GM19035 (cell line): ENCODE measurements around the gene POP4.
"Not testable (repeated sequence)": the region's sequence is repeated elsewhere in the genome, so short reads cannot be mapped to it uniquely, and the experiment has no call there.

Source experiments
- ATAC-seq: cut with Tn5 transposase; IDR thresholded peaks from one replicate; pipeline ENCODE4 v1.9.1; 2021; ENCODE audit not compliant: unreplicated experiment

POP4 gene, protein sequence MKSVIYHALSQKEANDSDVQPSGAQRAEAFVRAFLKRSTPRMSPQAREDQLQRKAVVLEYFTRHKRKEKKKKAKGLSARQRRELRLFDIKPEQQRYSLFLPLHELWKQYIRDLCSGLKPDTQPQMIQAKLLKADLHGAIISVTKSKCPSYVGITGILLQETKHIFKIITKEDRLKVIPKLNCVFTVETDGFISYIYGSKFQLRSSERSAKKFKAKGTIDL

DNA sequence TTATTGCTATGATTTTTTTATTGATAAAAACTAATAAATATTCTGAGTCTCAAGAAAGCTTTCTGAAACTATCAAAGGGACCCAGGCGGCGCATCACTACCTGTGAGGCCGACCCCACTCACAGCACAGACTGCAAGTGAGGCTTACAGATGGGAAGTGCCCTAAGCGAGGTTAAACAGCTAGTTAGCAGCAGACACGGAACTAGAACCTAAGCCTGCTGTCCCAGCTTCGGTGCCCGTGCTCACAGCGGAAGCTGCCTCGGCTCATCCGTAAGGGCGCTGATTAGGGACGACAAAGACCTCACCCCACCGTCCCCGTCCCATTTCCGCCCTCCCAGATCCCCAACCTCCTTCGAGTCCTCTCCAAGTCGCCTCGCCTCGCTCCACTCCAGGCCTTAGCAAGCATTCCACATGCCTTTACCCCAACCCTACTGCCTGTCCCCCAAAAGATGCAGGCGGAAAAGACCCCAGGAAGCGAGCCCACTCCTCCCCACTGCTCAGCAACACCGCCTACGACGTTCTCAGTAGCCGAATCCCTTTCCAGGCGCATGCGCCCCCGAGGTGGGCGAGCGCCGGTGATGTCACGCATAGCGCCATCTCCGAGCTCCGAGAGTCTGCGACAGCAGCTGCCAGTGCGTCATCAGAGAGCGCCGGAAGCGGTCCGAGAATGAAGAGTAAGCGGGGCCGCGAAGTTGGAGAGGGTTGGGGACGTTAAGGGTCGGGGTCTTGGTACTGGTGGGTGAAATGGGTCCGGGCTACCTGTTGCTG lies at the start of gene POP4:
Gene POP4 (plus strand): TSS at position 631 of the 767 bp plus-strand sequence. CDS start 36 bp downstream, at position 667.
- peak; percentile 74 for ATAC-seq

DNA sequence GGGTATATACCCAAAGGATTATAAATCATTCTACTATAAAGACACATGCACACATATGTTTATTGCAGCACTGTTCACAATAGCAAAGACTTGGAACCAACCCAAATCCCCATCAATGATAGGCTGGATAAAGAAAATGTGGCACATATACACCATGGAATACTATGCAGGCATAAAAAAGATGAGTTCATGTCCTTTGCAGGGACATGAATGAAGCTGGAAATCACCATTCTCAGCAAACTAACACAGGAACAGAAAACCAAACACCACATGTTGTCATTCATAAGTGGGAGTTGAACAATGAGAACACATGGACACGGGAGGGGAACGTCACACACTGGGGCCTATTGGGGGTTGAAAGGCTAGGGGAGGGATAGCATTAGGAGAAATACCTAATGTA lies 47.0 kb upstream of the POP4 start:
- ATAC-seq: not testable (repeated sequence)

DNA sequence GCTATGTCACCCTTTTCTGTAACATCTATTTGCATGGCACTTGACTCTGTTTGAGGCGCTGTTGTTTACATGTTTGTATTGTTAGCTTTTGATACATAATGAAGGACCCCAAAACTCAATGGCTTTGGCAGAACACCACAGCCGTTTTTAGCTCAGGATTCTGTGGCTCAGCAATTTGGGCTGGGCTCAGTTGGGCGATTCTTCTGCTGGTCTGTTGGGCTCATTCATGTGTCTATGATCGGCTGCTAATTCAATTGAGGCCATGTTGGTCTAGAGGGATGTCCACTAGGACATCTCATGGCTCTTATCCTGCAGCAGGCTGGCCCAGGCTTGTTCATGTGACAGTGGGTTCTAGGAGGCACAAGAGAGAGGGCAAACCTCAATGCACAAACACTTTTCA lies 46.3 kb upstream of the POP4 start:
- ATAC-seq: no peak

DNA sequence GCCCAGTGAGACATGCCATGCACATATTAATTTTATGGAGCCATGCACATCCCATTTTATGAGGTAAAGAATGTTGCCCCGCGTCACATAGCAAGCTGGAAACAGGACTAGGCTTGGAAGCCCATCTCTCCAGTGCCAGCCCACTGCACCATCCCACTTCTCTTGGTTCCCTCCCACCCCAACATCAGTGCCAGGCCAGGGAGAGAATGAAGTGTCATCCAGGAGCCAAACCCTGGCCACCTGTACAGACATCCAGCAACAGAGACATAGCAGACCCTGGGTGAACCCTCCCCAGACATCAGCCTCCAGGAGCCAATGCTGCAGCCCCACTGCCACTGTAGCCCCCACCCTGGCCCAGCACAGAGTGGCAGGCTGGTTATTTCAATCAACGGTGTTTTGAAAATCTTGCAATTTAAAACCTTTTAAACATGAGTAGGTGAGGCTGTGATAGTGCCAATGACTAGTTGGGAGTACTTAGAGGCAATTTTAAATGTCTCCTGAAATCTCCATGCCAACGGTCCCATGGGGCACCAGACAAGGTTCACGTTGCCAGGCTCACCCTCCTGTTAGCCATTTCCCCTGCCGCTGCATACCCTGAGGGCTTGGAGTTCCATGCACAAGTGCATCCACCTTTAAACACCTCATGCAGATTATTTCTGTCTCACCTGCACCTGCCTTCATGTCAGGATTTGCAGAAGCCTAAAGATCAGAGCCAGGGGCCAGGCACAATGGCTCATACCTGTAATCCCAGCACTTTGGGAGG lies 45.6 kb upstream of the POP4 start:
- no peak for ATAC-seq

DNA sequence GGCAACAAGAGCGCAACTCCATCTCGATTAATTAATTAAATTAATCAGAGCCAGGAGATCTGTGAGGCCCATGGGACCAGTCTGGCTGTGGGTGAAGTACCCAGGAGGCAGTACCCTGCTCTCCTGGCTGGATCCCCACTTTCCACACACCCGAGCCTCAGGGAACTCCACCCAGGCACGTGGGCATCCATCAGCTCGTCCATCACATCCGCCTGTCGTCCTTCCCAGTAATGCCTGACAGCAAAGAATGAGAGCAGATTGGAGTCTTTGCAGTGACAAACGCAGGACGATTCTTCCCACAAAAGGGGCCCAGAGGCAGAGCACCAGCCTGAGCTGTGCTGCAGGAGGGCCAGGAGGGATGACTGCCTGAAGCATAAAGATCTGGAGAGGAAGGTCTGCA lies 44.5 kb upstream of the POP4 start:
- ATAC-seq: no peak

DNA sequence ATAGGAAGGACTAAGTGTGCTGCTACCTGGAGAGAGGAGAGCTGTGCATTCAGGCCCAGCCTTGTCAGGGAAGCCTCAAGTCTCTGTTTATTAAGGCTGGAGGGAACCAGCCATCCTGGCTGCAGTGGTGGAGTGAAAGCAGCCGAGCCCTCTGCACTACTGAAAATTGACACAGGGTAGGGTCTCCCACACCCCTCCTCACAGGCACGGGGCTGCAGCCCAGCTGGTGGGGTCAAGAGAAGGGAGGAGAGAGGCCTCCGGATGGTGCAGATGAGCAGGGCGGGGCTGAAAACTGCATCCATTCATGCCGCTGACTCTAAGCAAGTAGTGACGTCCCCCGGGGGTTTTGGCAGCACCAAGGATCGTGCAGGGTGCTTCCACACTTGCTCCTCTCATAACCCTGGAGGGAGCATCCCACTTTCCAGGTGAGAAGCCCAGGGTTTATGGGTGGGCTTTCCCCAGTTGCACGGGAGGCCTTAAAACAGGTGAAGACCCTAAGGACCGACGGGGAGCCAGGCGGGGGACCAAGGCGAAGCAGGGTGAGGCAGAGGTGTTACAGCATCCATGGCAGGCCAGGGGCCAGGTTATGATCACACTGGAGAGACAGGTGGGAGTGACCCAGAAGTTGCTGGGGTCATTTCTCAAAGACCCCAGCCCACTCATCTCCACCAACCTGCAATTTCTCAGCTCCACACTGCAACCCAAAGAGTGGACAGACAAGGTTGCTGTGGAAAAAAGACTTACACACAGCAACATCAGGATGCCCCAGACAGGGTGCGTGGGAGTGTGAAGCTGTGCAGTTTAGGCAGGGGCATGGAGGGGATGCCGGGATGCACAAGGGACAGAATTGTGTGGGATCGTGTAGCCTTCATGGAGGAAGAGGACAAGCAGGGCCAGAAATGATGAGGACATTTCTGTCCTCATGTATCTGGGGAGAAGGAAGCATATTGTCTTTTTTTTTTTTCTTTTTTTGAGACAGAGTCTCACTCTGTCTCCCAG lies 43.5 kb upstream of the POP4 start:
- ATAC-seq: no peak

DNA sequence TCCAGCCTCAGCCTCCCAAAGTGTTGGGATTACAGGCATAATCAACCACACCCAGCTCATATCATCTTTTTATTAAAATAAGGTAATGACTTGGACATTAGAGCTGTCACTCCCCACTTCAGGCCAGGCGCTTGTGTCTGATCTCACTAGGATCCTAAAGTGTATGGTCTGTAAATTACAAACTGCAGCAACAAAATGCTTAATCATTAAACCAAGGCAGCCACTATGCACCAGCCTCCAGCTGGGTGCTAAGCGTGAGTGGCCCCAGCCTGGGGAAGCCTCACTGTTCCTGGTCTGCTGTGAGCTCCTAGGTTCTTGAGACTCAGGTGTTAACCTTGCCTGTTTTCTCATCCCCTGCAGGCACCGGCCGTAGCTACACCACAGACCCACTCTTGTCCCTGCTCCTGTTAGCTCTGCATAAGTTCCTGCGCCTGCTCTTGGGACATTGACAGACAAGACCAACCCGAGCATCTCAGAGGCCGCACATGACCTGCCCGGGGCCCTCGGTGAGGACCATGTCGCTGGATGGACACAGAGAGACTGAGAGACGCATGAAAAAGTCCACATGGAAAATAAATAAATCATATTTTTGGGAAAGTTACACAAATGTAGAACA lies 42.5 kb upstream of the POP4 start:
- no peak for ATAC-seq

DNA sequence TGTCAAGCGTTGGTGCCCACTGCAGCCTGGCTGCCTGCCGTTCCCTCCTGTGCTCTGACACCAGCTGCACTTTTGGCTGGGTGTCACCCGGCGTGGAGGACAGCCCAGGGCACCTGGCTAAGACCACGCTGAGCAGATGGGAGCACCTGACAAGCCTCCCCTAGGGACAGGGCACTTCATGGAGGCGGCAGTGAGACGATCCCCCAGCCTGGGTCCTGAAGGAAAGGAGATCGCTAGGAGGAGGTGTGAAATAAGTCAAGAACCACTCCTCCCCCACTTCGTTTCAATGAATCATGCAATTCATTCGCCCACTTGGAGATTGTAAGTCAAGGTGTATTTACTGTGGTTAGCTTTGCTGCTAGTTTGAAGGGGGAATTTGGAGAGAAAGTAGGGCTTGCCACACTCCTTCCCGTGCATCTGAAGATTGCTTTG lies 41.5 kb upstream of the POP4 start:
- no peak for ATAC-seq

DNA sequence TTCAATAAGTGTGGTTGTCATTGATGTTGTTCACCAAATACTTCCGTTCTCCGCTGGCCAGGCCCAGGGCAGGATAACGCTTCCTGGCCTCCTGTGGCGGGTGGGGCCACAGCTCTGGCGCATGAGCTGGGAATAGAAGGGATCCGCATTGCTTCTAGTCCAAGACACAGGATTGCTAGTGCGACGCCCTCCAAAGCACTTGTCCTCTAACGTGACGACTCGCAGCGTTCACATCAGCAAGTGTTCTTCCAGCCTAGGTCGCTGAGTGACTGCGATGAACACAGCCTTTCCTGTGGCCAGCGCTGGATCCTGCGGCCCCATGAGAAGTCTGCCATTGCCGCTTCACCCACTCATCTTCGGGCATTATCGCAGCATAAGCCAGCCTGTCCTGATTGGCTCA lies 40.9 kb upstream of the POP4 start:
- ATAC-seq: no peak

DNA sequence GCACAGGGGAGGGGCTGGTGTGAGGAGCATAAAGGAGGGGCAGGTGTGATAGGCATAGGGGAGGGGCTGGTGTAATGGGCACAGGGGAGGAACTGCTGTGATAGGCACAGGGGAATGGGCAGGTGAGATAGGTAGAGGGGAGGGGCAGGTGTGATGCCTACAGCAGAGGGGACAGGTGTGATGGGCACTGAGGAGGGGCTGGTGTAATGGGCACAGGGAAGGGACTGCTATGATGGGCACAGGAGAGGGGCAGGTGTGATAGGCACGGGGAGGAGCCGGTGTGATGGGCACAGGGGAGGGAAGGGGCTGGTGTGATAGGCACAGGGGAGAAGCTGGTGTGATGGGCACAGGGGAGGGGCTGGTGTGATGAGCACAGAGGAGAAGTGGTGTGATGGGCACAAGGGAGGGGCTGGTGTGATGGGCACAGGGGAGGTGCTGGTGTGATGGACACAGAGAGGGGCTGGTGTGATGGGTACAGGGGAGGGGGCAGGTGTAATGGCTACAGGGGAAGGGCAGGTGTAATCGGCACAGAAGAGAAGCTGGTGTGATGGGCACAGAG lies 39.5 kb upstream of the POP4 start:
- no peak for ATAC-seq

DNA sequence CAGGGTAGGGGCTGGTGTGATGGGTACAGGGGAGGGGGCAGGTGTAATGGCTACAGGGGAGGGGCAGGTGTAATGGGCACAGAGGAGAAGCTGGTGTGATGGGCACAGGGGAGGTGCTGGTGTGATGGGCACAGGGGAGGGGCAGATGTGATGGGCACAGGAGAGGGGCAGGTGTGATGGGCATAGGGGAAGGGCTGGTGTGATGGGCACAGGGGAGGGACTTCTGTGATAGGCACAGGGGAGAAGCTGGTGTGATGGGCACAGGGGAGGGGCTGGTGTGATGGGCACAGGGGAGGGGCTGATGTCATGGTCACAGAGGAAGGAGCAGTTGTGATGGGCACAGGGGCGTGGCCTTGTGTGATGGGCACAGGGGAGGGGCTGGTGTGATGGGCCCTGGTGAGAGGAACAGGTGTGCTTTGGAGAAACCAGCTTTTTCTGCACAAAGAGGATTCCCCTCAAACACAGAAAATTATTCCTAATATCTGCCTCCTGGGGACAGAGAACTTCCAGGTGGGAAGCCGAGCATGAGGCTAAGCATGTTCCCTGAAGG lies 38.6 kb upstream of the POP4 start:
- ATAC-seq: no peak

DNA sequence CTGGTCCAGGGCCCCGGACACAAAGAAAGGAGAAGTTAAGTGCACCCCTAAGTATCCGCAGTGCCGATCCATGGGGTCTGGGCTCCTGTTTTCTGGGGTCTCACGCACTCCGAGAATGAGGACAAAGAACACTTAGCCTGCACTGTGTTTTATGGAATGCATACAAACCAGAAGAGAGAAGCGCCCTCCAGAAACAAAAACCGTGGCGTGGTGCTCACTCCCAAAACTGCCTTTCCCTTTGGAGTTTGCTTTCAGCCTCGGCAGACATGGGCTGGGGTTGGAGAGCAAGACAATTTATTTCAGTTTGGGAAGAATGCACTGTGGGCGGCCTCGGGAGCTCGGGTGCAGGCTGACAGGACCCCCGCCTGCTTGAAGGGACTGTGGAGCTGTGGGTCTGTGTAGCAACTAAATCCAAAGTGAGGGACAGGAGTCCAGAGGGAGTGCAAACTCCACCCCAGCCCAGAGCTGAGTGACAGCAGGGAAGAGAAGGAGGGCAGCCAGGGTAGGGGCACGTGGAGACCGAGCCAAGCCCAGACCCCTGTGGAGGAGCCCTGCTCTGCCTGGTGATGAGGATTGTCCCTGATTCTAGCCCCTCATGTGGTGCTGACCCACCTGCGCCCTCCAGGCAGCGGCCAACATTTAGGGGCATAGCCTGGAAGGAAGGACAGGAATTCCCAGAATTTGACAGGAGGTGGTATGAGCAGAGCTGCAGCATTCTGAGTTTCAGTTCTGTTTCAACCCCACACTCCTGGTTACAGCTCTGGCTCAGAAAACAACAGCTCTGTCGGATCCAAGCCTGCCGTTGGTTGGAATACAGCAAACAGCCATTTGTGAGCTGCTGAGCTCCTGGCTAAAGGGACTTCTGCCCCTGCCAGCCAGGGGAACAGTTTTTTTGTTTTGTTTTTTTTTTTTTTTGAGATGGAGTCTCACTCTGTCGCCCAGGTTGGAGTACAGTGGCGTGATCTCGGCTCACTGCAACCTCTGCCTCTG lies 37.8 kb upstream of the POP4 start:
- ATAC-seq: no peak

DNA sequence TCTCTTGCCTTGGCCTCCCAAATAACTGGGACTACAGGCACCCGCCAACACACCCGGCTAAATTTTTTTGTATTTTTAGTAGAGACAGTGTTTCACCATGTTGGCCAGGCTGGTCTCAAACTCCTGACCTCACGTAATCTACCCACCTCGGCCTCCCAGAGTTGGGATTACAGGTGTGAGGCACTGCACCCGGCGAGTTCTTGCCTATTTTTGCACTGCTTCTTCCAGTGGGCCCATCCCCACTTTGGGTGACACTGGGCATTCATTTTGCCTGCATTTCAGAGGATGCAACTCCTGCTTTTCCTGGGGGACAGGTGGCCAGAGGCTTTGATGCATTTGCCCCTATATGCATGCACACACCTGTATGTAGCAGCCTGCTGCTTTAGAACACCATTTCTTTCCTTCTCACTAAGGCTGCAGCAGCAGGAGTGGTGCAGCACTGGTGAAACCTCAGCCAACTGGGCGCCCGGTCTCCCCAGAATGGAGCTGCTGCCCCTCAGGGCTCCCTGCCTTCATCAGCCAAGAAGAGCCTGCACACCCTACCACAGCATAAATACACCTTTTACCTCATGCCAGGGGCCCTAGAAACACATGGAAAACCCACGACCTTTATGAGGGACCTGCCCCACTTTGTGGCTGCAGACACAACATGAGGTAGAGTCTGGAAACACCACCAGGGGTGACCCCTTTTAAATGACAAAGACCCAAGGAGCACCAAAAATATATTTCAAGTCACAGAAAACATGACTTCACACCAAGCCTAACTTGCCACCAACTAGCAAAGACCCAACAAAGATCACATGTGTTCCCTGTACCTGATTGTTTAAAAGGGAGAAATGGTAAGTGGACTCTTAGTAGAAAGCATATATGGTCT lies 36.8 kb upstream of the POP4 start:
- no peak for ATAC-seq

DNA sequence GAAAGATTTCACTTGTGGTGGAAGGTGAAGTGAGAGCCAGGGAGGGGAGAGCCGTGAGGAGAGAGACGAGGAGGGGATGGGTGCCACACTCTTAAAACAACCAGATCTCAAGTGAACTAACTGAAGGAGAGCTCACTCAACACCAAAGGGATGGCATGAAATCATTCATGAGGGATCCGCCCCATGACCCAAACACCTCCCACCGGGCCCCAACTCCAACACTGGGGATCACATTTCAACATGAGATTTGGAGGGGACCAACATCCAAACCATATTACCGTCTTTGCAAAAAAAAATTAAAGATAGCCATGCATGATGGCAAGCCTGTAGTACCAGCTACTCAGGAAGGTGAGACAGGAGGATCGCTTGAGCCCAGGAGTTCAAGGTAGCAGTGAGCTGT lies 34.9 kb upstream of the POP4 start:
- ATAC-seq: no peak

DNA sequence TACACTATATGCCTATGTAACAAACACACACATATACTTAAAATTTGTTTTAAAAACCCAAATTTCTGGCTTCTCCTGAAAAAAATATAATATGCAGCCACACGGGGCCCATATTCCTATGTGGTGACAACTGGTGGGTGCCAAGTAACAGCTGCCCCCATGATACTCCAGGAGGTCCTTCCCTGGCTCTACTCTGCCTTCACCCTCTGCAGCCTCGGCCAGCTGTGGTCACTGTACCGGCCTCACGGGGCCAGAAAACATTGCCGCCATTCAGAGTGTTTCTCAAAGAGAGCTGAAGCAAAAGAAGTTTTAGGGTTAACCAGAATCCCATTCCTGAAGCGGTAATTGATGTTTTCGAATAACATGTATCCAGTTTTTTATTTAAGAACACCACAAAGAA lies 32.6 kb upstream of the POP4 start:
- no peak for ATAC-seq

DNA sequence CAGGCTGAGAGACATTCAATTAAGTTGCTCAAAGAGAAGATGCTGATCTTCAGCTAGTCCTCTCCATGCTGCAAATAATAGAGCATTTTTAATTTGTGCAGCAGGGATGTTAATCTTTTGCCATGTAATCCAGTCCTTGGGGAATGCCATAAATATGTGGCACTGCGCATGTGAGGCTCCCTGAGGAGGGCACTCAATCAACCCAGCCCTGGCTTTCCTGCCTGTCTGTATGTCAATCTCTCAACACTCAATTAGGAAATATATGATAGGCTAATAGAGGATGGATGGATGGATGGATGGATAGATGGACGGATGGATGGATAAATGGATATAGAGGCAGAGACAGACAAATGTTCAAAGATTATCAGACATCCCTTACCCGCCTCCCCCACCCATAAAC lies 31.6 kb upstream of the POP4 start:
- ATAC-seq: no peak

DNA sequence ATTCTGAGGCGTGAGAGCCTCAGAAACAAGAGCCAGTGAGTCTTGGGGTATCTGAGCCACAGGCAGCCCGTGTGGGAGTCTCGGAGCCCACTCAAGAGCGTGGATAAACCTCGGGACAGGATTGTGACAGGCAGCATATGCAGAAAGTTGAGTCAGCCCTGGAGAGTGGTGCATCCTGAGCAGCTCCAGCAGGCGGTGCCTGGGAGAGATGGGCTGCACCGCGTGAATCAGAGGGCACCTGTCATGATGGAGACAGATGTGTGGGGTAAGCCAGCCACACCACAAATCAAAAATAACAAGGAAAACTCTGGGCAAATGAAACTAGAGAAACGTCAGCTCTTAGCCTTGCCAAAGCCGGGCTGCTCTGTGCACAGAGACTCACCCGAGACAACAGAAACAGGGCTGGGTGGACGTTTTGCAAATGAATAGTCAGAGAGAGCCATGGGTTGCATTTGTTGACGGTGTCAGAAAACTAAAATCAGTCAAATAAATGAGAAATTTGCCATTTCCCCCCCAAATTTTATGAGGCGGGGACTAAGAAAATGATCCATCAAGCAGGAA lies 30.0 kb upstream of the POP4 start:
- no peak for ATAC-seq
